CD14-positive monocyte (primary cell): ENCODE data around the gene NTN3. TPM values are rescaled to one million over a fixed set of nuclear protein-coding genes. Genes with fewer than 3 reads are reported as not detected.

Experiments
- DNase-seq, 3 donors: peaks; one replicate each; pipeline ENCODE4 v3.0.0-alpha.2; 2011 to 2022
- H2AFZ ChIP-seq: 2 replicates; pipeline ENCODE4 v1.6.0; 2012; ENCODE audit warnings: mild to moderate bottlenecking, low read depth, low read length, inconsistent platforms; ENCODE audit not compliant: insufficient read depth, poor library complexity, severe bottlenecking
- H3K27ac ChIP-seq, 2 donors: 1 replicate in 1 of 2; 2 replicates in 1 of 2; pipeline ENCODE4 v1.5.1; 2012 to 2013; ENCODE audit warnings: low read length in 2 of 2, control low read depth in 1 of 2, inconsistent platforms in 1 of 2, low read depth in 1 of 2, mild to moderate bottlenecking in 1 of 2
- H3K27me3 ChIP-seq, 2 donors: one replicate each; pipeline versions ENCODE4 v1.6.0 to v1.6.1; 2011 to 2013; ENCODE audit warnings: low read length in 2 of 2; ENCODE audit not compliant: control insufficient read depth in 2 of 2, insufficient read depth in 2 of 2
- H3K36me3 ChIP-seq, 2 donors: replicated peaks in 1 of 2; 1 replicate in 1 of 2; 2 replicates in 1 of 2; pipeline versions ENCODE4 v1.5.1 to v1.6.1; 2012 to 2013; ENCODE audit warnings: low read length in 2 of 2, control low read depth in 1 of 2, inconsistent platforms in 1 of 2, mild to moderate bottlenecking in 1 of 2; ENCODE audit not compliant: insufficient read depth in 2 of 2, control insufficient read depth in 1 of 2
- H3K4me1 ChIP-seq, 2 donors: 1 replicate in 1 of 2; 2 replicates in 1 of 2; pipeline versions ENCODE4 v1.5.1 to v1.6.1; 2012 to 2013; ENCODE audit warnings: low read length in 2 of 2, control low read depth in 1 of 2, inconsistent platforms in 1 of 2, mild to moderate bottlenecking in 1 of 2, moderate library complexity in 1 of 2; ENCODE audit not compliant: insufficient read depth in 2 of 2, control insufficient read depth in 1 of 2
- H3K4me2 ChIP-seq: replicated peaks from 2 replicates; pipeline ENCODE3; 2012; ENCODE audit warnings: low read length, moderate library complexity, mild to moderate bottlenecking; ENCODE audit not compliant: poor library complexity, severe bottlenecking; ENCODE audit errors: extremely low read depth
- H3K4me3 ChIP-seq, 3 experiments: fragments of 200-600 bp in 1 of 3; sonication (generic) in 1 of 3; replicated peaks in 1 of 3; 1 replicate in 2 of 3; 2 replicates in 1 of 3; pipeline ENCODE4 v1.5.1; 2011 to 2013; ENCODE audit warnings: low read length in 3 of 3, mild to moderate bottlenecking in 3 of 3, control low read depth in 2 of 3, low read depth in 2 of 3, inconsistent platforms in 1 of 3, moderate library complexity in 1 of 3
- H3K79me2 ChIP-seq: 2 replicates; pipeline ENCODE4 v1.6.0; 2012; ENCODE audit warnings: mild to moderate bottlenecking, control low read depth, inconsistent platforms, low read length, moderate library complexity; ENCODE audit not compliant: insufficient read depth
- H3K9ac ChIP-seq: 2 replicates; pipeline ENCODE4 v1.6.0; 2017; ENCODE audit warnings: low read length, mild to moderate bottlenecking; ENCODE audit not compliant: insufficient read depth, poor library complexity, severe bottlenecking
- H3K9me3 ChIP-seq, 2 donors: replicated peaks in 1 of 2; 1 replicate in 1 of 2; 2 replicates in 1 of 2; pipeline versions ENCODE4 v1.5.1 to v1.6.1; 2012 to 2013; ENCODE audit warnings: low read length in 2 of 2, control low read depth in 1 of 2; ENCODE audit not compliant: control insufficient read depth in 1 of 2, insufficient read depth in 1 of 2
- H4K20me1 ChIP-seq: 2 replicates; pipeline ENCODE4 v1.6.0; 2012; ENCODE audit warnings: mild to moderate bottlenecking, low read length, control low read depth, moderate library complexity; ENCODE audit not compliant: insufficient read depth
- H3K27ac Mint-ChIP-seq, 7 donors: one replicate each; pipeline ENCODE4 v1.8.0; 2020; ENCODE audit warnings: mild to moderate bottlenecking in 7 of 7, mixed read lengths in 7 of 7, moderate library complexity in 6 of 7, inconsistent platforms in 2 of 7
- H3K27me3 Mint-ChIP-seq, 3 donors: one replicate each; pipeline ENCODE4 v1.8.0; 2021 to 2022; ENCODE audit warnings: low read depth in 3 of 3, mild to moderate bottlenecking in 3 of 3, mixed read lengths in 3 of 3, moderate library complexity in 3 of 3, inconsistent platforms in 1 of 3
- H3K36me3 Mint-ChIP-seq, 2 donors: one replicate each; pipeline ENCODE4 v1.8.0; 2020; ENCODE audit warnings: mixed read lengths in 2 of 2, inconsistent platforms in 1 of 2, mild to moderate bottlenecking in 1 of 2
- H3K4me1 Mint-ChIP-seq: one replicate; pipeline ENCODE4 v1.8.0; 2020; ENCODE audit warnings: mild to moderate bottlenecking, mixed read lengths
- H3K4me3 Mint-ChIP-seq, 2 donors: one replicate each; pipeline ENCODE4 v1.8.0; 2020; ENCODE audit warnings: mild to moderate bottlenecking in 2 of 2, mixed read lengths in 2 of 2, moderate library complexity in 1 of 2
- H3K9me3 Mint-ChIP-seq, 7 donors: one replicate each; pipeline ENCODE4 v1.8.0; 2020 to 2022; ENCODE audit warnings: mixed read lengths in 7 of 7, mild to moderate bottlenecking in 6 of 7, moderate library complexity in 6 of 7, inconsistent platforms in 2 of 7
- WGBS: methylation state at CpG from one replicate; pipeline ENCODE4 v1.1.5; 2013; ENCODE audit warnings: missing lambda C conversion rate; ENCODE audit not compliant: insufficient coverage; 5-methylcytosine and 5-hydroxymethylcytosine counted together
- intact Hi-C, 2 donors: fragments of 100-400 bp; cut with micrococcal nuclease; formaldehyde crosslinking; loops; one replicate each; pipeline versions ENCODE4 v1.15.0 to v1.15.1; 2023
- polyA plus RNA-seq, 3 donors: library from polyadenylated mRNA; depleted of rRNA in 1 of 3; unstranded in 2 of 3; stranded (reverse) in 1 of 3; fragments of 300-500 nt in 2 of 3; fragments of >200 nt in 1 of 3; fragmentation: Illumina TruSeq in 2 of 3; gene quantifications; 1 replicate in 2 of 3; 2 replicates in 1 of 3; pipeline ENCODE4 v1.2.3, GENCODE V29; 2012 to 2021
- TF ChIP-seq, protein P1 (sequence below): fragments of 200-600 bp; IDR thresholded peaks from one replicate; pipeline ENCODE4 v1.8.0; 2022; ENCODE audit warnings: antibody characterized with exemption, mild to moderate bottlenecking

The NTN3 gene
- polyA plus RNA-seq, 3 donors: not detected

- Histone ChIP-seq H4K20me1 (no peaks in the 10 kb centered on the region), H3K36me3 (no peaks in the 10 kb centered on the region), H3K9me3 (no peaks in the 10 kb centered on the region), H3K4me3 (peak overlapping the region in 2 of 3 experiments; percentile 24 to 70), H3K27me3 (no peaks in the 10 kb centered on the region), H2AFZ (peak overlapping the region; percentile 82), H3K9ac (peak overlapping the region; percentile 71), H3K79me2 (peaks cover 23% of the 10 kb centered on the region), H3K4me2 (peak overlapping the region; percentile 80), H3K4me1 (peaks cover 70 to 82% of the 10 kb centered on the region in 2 donors), H3K27ac (peak overlapping the region; percentile 92 to 98)
- peaks cover 0 to 2% of the 10 kb centered on the region in 2 donors for H3K36me3 Mint-ChIP-seq
- H3K4me3 Mint-ChIP-seq: peak overlapping the region; percentile 74 to 89
- H3K4me1 Mint-ChIP-seq: peaks cover 70% of the 10 kb centered on the region
- WGBS: 6% methylated on average over 14 of the region's 14 CpGs
- H3K27ac Mint-ChIP-seq: peak overlapping the region; percentile 97 to 98 (median 98)
- H3K9me3 Mint-ChIP-seq: peaks cover 0 to 5% (median 0%) of the 10 kb centered on the region in 7 donors
- TF ChIP-seq, protein P1, sequence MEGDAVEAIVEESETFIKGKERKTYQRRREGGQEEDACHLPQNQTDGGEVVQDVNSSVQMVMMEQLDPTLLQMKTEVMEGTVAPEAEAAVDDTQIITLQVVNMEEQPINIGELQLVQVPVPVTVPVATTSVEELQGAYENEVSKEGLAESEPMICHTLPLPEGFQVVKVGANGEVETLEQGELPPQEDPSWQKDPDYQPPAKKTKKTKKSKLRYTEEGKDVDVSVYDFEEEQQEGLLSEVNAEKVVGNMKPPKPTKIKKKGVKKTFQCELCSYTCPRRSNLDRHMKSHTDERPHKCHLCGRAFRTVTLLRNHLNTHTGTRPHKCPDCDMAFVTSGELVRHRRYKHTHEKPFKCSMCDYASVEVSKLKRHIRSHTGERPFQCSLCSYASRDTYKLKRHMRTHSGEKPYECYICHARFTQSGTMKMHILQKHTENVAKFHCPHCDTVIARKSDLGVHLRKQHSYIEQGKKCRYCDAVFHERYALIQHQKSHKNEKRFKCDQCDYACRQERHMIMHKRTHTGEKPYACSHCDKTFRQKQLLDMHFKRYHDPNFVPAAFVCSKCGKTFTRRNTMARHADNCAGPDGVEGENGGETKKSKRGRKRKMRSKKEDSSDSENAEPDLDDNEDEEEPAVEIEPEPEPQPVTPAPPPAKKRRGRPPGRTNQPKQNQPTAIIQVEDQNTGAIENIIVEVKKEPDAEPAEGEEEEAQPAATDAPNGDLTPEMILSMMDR: no peak
- peaks cover 1 to 3% (median 1%) of the 10 kb centered on the region in 3 donors for H3K27me3 Mint-ChIP-seq
- intact Hi-C loops: loop anchor here (5.0 to 10.0 kb wide), 5 partner anchors 35 to 352 kb away; partner anchors contain the start of genes NTN3 (in 1 of the 2), RNPS1 (in 1 of the 2) and TRAF7 (in 1 of the 2)
- DNase-seq: peak; percentile 43 to 66 (median 62)
Observed at GRCh38 chr16:2507052-2507659, 36.1 kb downstream of the NTN3 start.

GRCh38 chr16:2507665-2508064, 36.6 kb downstream of the NTN3 start:
- TF ChIP-seq, protein P1: no peak
- no peaks in the 10 kb centered on the region for H4K20me1 ChIP-seq
- peak; percentile 88 to 90 (median 89) for DNase-seq
- peak overlapping the region in 2 of 3 experiments; percentile 24 to 70 for H3K4me3 ChIP-seq
- H3K4me1 ChIP-seq: peaks cover 69 to 82% of the 10 kb centered on the region in 2 donors
- H3K4me1 Mint-ChIP-seq: peaks cover 71% of the 10 kb centered on the region
- H3K9me3 ChIP-seq: no peaks in the 10 kb centered on the region
- H3K36me3 ChIP-seq: no peaks in the 10 kb centered on the region
- peak overlapping the region; percentile 71 for H3K9ac ChIP-seq
- H3K79me2 ChIP-seq: peaks cover 26% of the 10 kb centered on the region
- H3K4me2 ChIP-seq: peak overlapping the region; percentile 80
- no peaks in the 10 kb centered on the region for H3K27me3 ChIP-seq
- intact Hi-C loops: loop anchor here (5.0 to 10.0 kb wide), 5 partner anchors 35 to 353 kb away; partner anchors contain the start of genes NTN3 (in 1 of the 2), RNPS1 (in 1 of the 2) and TRAF7 (in 1 of the 2)
- peak overlapping the region; percentile 82 for H2AFZ ChIP-seq
- H3K27ac ChIP-seq: peak overlapping the region; percentile 92 to 98
- 0% methylated on average over 5 of the region's 11 CpGs for WGBS
- peak overlapping the region; percentile 97 to 98 (median 98) for H3K27ac Mint-ChIP-seq
- H3K9me3 Mint-ChIP-seq: peaks cover 0 to 5% (median 0%) of the 10 kb centered on the region in 7 donors
- peaks cover 3 to 4% (median 3%) of the 10 kb centered on the region in 3 donors for H3K27me3 Mint-ChIP-seq
- peaks cover 0 to 6% of the 10 kb centered on the region in 2 donors for H3K36me3 Mint-ChIP-seq
- peak overlapping the region; percentile 74 to 89 for H3K4me3 Mint-ChIP-seq
